Suprapubic skin (tissue), 4 donors: ENCODE measurements around the gene NES.
A peak's percentile ranks its signal among the peaks of the same experiment; 100 is the strongest.

Experiments
- CTCF ChIP-seq, 2 donors: fragments of 200-600 bp in 1 of 2; fragments of 450-650 bp in 1 of 2; sonication (generic) in 1 of 2; IDR thresholded peaks; one replicate each; pipeline ENCODE4 v1.5.1; 2016 to 2019; ENCODE audit warnings: antibody characterized with exemption in 2 of 2, mild to moderate bottlenecking in 1 of 2, moderate library complexity in 1 of 2
- POLR2A ChIP-seq, 2 donors: fragments of 450-650 bp; IDR thresholded peaks; one replicate each; pipeline ENCODE4 v1.6.1; 2017; ENCODE audit warnings: antibody characterized with exemption in 2 of 2, mild to moderate bottlenecking in 2 of 2, moderate library complexity in 2 of 2
- POLR2AphosphoS5 ChIP-seq, 3 donors: sonication (generic); formaldehyde crosslinking; IDR thresholded peaks; one replicate each; pipeline ENCODE4 v1.6.1; 2017; ENCODE audit warnings: antibody characterized with exemption in 3 of 3

- TF ChIP-seq POLR2A (IDR thresholded peaks at IDR 0.05), result no peak
- TF ChIP-seq CTCF (IDR thresholded peaks at IDR 0.05), result no peak
- TF ChIP-seq POLR2AphosphoS5 (IDR thresholded peaks at IDR 0.05), result peak in 1 of 3 donors; percentile 44
These were observed 32.7 kb upstream of the NES start for GRCh38 chr1:156709757-156710489.
